ENCODE results near the gene CTBP2.

CTBP2 gene

DNA sequence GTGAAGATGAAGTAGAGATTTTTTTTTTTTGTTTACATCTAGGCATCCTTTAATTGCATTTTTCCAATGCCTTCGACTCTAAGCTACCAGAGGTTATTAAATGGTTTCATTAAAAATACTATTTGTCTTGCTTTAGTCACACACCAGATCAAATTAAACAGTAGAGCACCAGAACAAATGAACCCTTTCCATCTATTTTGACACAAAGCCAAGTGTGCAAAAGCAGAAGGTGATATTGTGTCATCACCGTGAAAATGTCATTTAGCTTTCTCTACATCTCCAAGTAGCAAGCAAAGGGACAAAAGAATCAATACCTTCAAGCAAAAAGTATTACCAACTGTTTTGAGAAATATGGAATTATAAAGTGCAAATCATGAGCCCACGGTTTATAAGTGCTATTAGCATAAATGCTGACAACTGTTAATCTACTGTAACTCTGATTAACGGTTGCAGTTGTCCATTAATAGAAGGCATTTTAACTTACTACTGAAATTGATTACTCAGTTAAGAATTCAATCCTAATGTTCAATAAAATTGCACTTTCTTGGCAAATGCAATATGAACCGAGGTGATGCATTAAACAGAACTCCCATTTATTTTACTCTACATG lies 49.1 kb downstream of the CTBP2 start:
- TF ChIP-seq, protein P1, sequence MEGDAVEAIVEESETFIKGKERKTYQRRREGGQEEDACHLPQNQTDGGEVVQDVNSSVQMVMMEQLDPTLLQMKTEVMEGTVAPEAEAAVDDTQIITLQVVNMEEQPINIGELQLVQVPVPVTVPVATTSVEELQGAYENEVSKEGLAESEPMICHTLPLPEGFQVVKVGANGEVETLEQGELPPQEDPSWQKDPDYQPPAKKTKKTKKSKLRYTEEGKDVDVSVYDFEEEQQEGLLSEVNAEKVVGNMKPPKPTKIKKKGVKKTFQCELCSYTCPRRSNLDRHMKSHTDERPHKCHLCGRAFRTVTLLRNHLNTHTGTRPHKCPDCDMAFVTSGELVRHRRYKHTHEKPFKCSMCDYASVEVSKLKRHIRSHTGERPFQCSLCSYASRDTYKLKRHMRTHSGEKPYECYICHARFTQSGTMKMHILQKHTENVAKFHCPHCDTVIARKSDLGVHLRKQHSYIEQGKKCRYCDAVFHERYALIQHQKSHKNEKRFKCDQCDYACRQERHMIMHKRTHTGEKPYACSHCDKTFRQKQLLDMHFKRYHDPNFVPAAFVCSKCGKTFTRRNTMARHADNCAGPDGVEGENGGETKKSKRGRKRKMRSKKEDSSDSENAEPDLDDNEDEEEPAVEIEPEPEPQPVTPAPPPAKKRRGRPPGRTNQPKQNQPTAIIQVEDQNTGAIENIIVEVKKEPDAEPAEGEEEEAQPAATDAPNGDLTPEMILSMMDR (IDR thresholded peaks at IDR 0.05; ENCODE audit: insufficient read depth, low read length, missing control alignments): no peak
- H3K4me3 ChIP-seq (ENCODE audit: low read depth, low read length): no peak overlapping the region
- CTCF ChIA-PET: no interaction called here
- no peak for DNase-seq (ENCODE audit: low read depth, low spot score)
- POLR2A ChIA-PET: no interaction called here

DNA sequence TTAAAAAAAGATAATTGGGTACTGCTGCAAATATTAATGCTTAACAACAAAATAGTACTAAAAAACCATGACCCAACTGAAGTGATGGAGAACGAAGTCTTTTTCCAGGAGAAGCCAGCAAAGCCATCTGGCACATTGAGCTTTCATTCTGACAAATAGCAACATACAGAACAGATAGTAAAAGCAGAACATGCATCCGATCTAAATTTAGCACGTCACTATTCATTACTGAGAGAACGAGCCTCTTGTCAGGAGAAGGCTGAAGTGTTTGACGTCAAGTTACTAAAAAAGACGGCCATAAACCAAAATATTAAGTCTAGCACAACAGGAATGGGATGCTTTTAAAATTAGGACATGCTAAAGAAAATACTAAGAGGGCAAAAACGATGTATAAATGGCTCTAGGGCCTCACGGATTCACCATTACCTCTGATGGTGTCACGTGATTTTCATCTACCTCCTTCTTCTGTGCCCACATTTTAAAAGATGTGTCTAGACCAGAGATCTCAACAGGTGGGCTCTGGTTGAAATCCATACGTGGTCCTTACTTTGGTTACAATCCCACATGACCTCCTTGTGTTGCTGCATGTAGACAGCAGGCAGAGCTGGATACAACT lies 52.3 kb downstream of the CTBP2 start:
- ChIA-PET POLR2A (no interaction called here), CTCF (no interaction called here)
- no peak overlapping the region for H3K4me3 ChIP-seq (ENCODE audit: low read depth, low read length)
- DNase-seq (ENCODE audit: low read depth, low spot score): no peak
- TF ChIP-seq, protein P1 (IDR thresholded peaks at IDR 0.05; ENCODE audit: insufficient read depth, low read length, missing control alignments): no peak

DNA sequence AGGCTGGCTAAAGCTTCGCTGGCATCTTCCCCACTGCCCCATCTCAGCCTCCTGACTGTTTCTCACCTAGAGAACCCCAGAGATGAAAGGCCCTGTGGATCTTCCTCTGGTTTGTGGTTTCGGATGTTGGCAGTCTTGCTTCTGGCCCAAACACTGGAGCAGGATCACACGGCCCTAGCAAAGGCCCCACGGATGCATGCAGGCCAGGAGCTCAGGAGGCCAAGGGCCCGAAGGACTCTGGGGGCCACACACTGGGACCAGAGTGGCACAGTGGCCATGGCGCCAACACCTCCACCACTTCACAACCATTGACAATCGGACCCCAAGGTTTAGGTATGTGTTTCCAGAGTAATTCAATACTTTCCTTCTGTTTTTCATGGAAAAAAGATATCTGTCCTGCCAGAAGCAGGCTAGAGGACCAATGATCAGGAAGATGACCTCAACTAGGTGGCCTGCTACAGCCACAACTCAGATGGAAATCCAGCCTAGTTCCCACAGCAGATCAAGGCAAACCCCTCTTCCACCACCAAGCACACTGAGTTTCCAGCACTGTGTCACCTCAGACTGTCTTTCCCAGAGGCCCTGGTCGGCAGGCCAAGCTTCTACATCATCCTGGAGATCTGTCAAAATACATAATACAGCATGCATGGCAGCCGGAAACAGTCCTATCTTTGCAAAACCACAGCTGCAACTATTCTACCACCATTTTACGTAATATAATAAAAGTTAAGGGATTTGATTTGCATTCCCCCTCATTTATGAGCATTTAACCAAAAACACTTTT lies 53.0 kb downstream of the CTBP2 start:
- CTCF ChIA-PET: no interaction called here
- DNase-seq (ENCODE audit: low read depth, low spot score): no peak
- TF ChIP-seq, protein P1 (IDR thresholded peaks at IDR 0.05; ENCODE audit: insufficient read depth, low read length, missing control alignments): no peak
- no peak overlapping the region for H3K4me3 ChIP-seq (ENCODE audit: low read depth, low read length)
- POLR2A ChIA-PET: no interaction called here

DNA sequence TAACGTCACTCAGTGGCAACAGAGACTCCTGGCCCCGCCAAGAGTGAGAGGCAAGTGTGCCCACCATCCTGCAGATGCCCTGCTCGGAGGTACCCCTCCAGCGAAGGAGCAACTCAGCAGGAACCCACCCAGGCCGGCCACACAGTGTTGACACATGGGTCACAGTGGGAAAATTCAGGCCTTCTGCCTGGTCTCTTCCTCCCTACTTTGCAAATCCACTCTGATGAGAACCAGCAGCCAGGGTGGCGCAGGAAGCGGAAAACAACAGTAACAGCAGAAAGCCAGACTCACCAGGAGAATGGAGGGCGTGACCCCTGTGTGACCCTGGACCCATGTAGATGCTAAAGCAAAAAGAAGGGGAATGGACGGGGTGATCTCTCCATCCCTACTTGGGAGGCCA lies 53.8 kb downstream of the CTBP2 start:
- no peak for DNase-seq (ENCODE audit: low read depth, low spot score)
- TF ChIP-seq, protein P1 (IDR thresholded peaks at IDR 0.05; ENCODE audit: insufficient read depth, low read length, missing control alignments): no peak
- CTCF ChIA-PET: no interaction called here

DNA sequence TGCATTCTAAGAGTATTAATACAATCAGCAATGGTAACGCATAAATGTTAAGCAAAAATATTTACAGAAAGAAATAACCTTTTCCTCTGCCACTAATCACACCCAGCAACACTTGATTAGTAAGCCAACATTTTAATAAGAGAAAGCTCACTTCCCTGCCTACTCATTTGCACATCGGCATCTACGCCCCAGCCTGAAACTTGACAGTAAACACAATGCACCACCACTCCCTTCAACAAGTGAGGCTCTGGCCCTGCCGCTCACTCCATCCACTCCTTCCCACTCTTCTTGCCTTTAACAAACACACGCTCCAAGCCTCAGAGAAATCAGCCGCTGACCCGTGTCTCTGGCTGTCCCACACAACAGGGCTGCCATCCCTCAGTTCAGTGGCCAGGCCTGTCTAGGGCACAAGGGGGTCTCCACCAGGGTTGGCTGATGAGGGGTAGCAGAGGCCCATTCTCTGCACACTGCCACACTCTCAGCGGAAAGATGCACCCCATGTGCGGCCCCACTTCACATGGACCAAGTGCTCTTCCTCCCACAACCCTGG lies 54.6 kb downstream of the CTBP2 start:
- CTCF ChIA-PET: interaction anchor here (1.1 to 1.2 kb wide), 2 partner anchors 12 to 22 kb away, joined by 3 read pairs; no protein-coding TSS in a partner anchor
- no peak overlapping the region for H3K4me3 ChIP-seq (ENCODE audit: low read depth, low read length)
- POLR2A ChIA-PET: no interaction called here
- TF ChIP-seq, protein P1 (IDR thresholded peaks at IDR 0.05; ENCODE audit: insufficient read depth, low read length, missing control alignments): no peak
- DNase-seq (ENCODE audit: low read depth, low spot score): no peak

More for the DNA sequence above, 53.8 kb downstream of the CTBP2 start:
- no peak overlapping the region for H3K4me3 ChIP-seq (ENCODE audit: low read depth, low read length)
- POLR2A ChIA-PET: no interaction called here

DNA sequence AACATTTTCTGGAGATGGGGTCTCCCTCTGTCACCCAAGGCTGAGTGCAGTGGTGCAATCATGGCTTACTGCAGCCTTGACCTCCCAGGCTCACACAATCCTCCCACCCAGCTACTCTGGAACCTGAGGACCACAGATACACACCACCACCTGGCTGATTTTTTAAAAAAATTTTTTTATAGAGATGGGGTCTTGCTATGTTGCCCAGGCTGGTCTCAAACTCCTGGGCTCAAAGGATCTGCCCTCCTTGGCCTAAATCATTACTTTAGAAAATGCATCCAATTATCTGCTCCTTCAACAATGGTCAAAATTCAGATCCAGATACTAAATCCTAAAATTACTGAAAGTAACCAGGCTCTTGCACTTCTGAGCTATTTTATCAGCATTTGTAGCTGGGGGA lies 55.2 kb downstream of the CTBP2 start:
- DNase-seq (ENCODE audit: low read depth, low spot score): no peak
- ChIA-PET CTCF (interaction anchor here (1.1 to 1.5 kb wide), 3 partner anchors 13 to 57 kb away, joined by 3 read pairs; no protein-coding TSS in a partner anchor), POLR2A (no interaction called here)
- TF ChIP-seq, protein P1 (IDR thresholded peaks at IDR 0.05; ENCODE audit: insufficient read depth, low read length, missing control alignments): no peak
- H3K4me3 ChIP-seq (ENCODE audit: low read depth, low read length): no peak overlapping the region
